ENCODE data around the gene PKDCC.

DNA sequence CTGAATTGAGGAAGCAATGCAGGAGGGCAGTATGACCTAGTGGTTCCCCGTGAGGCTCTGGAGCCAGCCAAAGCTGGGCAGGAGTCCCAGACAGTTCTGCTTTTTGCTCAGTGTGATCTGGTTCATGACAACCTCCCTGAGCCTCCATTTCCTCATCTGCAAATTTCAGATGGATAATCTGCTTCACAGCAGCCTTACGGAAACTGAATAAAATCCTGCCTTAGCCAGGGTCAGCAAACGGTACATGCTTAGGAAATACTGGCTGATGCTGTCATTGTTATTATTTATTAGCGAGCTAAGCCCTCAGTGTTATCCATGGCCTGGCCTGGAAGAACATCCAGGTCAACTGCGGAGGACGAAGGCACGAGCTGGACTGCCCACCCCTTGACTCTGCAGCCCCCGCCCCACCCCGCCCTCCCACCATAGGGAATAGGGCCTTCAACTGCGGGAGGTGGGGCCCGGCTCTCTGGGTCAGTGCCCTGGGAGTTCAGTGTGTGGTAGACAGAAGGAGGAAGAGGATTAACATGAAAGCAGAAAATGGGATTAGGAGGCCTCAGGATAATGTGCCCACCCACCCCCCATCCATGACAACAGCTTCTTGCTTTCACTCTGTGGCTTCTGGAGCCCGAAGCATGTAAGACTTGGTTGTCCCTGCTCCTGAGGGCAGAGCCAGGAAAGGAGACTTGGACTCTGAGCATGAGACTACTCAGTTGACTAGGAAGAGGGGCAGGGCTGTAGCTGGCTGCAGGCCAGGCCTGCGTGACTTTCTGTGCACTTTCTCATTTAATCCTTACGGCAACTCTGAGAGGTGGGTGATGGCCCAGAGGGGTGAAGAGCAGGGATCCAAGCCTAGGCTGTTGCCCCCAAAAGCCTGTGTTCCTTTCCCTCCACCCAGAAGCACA is 13.1 kb downstream of the PKDCC start:
- TF ChIP-seq, protein P1, sequence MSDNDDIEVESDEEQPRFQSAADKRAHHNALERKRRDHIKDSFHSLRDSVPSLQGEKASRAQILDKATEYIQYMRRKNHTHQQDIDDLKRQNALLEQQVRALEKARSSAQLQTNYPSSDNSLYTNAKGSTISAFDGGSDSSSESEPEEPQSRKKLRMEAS (IDR thresholded peaks at IDR 0.05), result no peak
- TF ChIP-seq CHD2 (IDR thresholded peaks at IDR 0.05; ENCODE audit: low read length) (no peak), EZH2 (IDR thresholded peaks at IDR 0.05; ENCODE audit: low read depth, low read length, severe bottlenecking) (no peak), POLR2AphosphoS5 (IDR thresholded peaks at IDR 0.05; ENCODE audit: low read depth, low read length) (no peak), PHF8 (conservative IDR thresholded peaks at IDR 0.05; ENCODE audit: low read depth, low read length) (no peak), KDM1A (IDR thresholded peaks at IDR 0.05; ENCODE audit: borderline replicate concordance, low read length) (no peak)
- TF ChIP-seq, protein P2, sequence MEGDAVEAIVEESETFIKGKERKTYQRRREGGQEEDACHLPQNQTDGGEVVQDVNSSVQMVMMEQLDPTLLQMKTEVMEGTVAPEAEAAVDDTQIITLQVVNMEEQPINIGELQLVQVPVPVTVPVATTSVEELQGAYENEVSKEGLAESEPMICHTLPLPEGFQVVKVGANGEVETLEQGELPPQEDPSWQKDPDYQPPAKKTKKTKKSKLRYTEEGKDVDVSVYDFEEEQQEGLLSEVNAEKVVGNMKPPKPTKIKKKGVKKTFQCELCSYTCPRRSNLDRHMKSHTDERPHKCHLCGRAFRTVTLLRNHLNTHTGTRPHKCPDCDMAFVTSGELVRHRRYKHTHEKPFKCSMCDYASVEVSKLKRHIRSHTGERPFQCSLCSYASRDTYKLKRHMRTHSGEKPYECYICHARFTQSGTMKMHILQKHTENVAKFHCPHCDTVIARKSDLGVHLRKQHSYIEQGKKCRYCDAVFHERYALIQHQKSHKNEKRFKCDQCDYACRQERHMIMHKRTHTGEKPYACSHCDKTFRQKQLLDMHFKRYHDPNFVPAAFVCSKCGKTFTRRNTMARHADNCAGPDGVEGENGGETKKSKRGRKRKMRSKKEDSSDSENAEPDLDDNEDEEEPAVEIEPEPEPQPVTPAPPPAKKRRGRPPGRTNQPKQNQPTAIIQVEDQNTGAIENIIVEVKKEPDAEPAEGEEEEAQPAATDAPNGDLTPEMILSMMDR (IDR thresholded peaks at IDR 0.05; ENCODE audit: control extremely low read depth in 1 of 3, insufficient read depth in 1 of 3, low read depth in 1 of 3, low read length in 3 of 3), result no peak
- TF ChIP-seq, protein P3, sequence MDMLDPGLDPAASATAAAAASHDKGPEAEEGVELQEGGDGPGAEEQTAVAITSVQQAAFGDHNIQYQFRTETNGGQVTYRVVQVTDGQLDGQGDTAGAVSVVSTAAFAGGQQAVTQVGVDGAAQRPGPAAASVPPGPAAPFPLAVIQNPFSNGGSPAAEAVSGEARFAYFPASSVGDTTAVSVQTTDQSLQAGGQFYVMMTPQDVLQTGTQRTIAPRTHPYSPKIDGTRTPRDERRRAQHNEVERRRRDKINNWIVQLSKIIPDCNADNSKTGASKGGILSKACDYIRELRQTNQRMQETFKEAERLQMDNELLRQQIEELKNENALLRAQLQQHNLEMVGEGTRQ (IDR thresholded peaks at IDR 0.05; ENCODE audit: low read length), result no peak
